Measurements from ENCODE around the gene SF3B4.

SF3B4 gene, protein sequence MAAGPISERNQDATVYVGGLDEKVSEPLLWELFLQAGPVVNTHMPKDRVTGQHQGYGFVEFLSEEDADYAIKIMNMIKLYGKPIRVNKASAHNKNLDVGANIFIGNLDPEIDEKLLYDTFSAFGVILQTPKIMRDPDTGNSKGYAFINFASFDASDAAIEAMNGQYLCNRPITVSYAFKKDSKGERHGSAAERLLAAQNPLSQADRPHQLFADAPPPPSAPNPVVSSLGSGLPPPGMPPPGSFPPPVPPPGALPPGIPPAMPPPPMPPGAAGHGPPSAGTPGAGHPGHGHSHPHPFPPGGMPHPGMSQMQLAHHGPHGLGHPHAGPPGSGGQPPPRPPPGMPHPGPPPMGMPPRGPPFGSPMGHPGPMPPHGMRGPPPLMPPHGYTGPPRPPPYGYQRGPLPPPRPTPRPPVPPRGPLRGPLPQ
- 18.5 to 35.0 (median 23.1) reads per million in 3 donors for total RNA-seq

DNA sequence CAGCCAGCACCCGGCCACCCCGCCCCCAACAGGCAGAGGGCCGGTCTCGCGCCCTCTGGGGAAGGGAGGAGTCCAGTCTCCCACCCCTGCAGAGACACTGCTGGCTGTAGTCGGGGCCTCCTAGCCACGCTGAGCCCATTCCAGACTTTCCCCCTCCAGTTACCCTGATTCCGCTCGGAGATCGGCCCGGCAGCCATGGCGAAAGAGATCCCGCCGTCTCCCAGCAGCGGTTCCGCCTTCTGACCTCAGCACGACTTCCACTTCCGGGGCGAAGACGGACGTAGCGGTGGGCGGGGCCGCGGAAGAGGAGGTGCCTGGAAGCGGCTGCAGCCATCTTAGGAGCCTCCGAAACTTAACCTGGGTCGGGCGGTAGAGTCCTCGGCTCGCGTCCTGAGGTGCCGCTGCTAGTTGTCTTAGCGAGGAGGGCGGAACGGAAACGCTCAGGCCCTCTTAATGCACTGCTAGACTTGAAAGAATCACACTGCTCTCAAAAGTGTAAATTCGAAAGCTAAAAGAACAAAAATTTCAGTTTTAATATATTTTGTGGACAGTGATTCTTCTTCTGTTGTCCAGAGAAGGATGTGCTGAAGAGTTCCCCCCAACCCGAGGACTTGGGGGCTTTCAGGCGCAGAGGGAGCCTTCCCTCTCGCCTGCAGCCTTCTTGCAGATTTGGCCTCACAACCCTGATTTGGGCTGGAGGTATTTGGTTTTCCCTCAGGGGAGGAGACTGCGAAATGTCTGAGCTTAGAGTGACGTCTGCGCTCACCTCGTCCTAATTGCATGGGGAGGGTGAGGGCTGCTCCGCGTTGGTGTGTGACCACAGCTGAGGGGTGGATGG lies at the start of gene SF3B4:
SF3B4 (minus strand) TSS at position 241 of the 838 bp plus-strand sequence; CDS start at position 197, 44 bp downstream.
- H3K4me1 ChIP-seq (ENCODE audit: control insufficient read depth, insufficient read depth, low read length, poor library complexity, severe bottlenecking) = peaks cover 15% of the 10 kb centered on the region
- H3K36me3 ChIP-seq (ENCODE audit: control insufficient read depth, insufficient read depth, low read length) = peaks cover 36% of the 10 kb centered on the region
- DNase-seq = peak; percentile 90 to 91 (median 91)

DNA sequence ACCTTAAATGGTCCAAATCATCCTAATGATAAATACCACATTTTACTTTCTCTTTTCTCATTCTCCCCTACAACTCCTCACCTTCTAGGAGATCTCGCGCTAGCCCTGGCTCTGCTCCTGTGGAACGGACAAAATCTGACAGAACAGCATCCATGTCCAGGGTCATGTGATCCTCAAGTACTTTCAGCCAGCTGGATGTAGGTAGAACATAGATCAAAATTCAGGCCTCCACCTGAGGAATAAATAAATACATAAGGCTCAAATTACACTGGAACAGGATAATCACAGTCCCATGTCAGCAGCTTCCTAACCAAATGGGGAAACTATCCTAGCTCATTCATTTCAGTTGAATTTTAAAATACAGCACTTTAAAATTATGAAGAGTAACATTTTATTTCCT lies 49.7 kb upstream of the SF3B4 start:
- Histone ChIP-seq H3K4me3 (ENCODE audit: insufficient read depth, low read depth, low read length, poor library complexity, severe bottlenecking) (no peak overlapping the region), H3K27me3 (replicated peaks; ENCODE audit: control insufficient read depth, insufficient read depth, low read length, poor library complexity, severe bottlenecking) (no peaks in the 10 kb centered on the region), H3K9me3 (ENCODE audit: control insufficient read depth, low read length) (no peaks in the 10 kb centered on the region), H3K36me3 (ENCODE audit: control insufficient read depth, insufficient read depth, low read length) (peaks cover 3% of the 10 kb centered on the region), H3K27ac (ENCODE audit: insufficient read depth, low read length, poor library complexity, severe bottlenecking) (no peak overlapping the region), H3K4me1 (ENCODE audit: control insufficient read depth, insufficient read depth, low read length, poor library complexity, severe bottlenecking) (no peaks in the 10 kb centered on the region)
- no peak for DNase-seq

More for the DNA sequence above, at the start of gene SF3B4:
- Histone ChIP-seq H3K27ac (ENCODE audit: insufficient read depth, low read length, poor library complexity, severe bottlenecking) (peak within 1 kb of the TSS; percentile 93), H3K4me3 (ENCODE audit: insufficient read depth, low read depth, low read length, poor library complexity, severe bottlenecking) (peak within 1 kb of the TSS; percentile 85), H3K27me3 (replicated peaks; ENCODE audit: control insufficient read depth, insufficient read depth, low read length, poor library complexity, severe bottlenecking) (no peaks in the 10 kb centered on the region), H3K9me3 (ENCODE audit: control insufficient read depth, low read length) (no peaks in the 10 kb centered on the region)

DNA sequence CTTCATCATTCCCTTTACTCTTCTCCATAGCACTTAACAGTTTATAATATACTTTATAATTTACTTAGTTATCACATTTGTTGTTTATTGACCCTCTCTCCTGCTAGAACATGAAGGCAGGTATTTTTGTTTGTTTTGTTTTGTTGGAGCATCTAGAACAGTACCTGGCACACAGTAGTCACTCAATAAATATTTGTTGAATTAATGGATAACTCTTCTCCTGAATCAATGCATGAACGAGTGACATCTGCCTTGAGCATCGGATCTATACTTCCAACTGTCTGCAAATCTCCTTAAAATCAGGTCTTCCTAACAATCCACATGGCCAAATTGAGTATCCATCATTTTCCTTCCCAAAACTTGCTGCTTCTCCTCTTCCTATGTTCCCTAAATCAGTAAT lies 44.9 kb upstream of the SF3B4 start:
- Histone ChIP-seq H3K9me3 (ENCODE audit: control insufficient read depth, low read length) (no peaks in the 10 kb centered on the region), H3K4me1 (ENCODE audit: control insufficient read depth, insufficient read depth, low read length, poor library complexity, severe bottlenecking) (no peaks in the 10 kb centered on the region), H3K27ac (ENCODE audit: insufficient read depth, low read length, poor library complexity, severe bottlenecking) (no peak overlapping the region), H3K36me3 (ENCODE audit: control insufficient read depth, insufficient read depth, low read length) (peaks cover 19% of the 10 kb centered on the region), H3K27me3 (replicated peaks; ENCODE audit: control insufficient read depth, insufficient read depth, low read length, poor library complexity, severe bottlenecking) (no peaks in the 10 kb centered on the region), H3K4me3 (ENCODE audit: insufficient read depth, low read depth, low read length, poor library complexity, severe bottlenecking) (no peak overlapping the region)
- DNase-seq = no peak

DNA sequence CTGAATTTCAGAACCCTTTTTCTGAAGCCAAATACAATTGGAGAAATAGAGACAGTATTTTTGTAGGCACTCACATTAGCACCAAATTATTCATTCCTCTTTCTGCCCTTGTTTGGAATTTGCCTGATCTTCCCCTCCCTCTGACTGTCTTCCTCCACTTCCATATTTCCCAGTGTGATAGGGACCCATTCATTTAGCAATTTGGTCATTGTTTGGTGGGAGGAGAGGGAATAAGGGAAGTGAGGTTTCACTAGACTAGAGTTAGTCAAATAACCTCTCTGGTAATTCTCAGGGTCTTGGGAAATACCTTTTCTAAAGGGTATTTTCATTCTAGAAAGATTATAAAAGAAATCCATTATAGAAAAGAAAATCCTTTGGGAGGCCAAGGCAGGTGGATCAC lies 40.0 kb upstream of the SF3B4 start:
- Histone ChIP-seq H3K27ac (ENCODE audit: insufficient read depth, low read length, poor library complexity, severe bottlenecking) (no peak overlapping the region), H3K27me3 (replicated peaks; ENCODE audit: control insufficient read depth, insufficient read depth, low read length, poor library complexity, severe bottlenecking) (no peaks in the 10 kb centered on the region), H3K36me3 (ENCODE audit: control insufficient read depth, insufficient read depth, low read length) (peaks cover 29% of the 10 kb centered on the region), H3K9me3 (ENCODE audit: control insufficient read depth, low read length) (no peaks in the 10 kb centered on the region), H3K4me3 (ENCODE audit: insufficient read depth, low read depth, low read length, poor library complexity, severe bottlenecking) (no peak overlapping the region), H3K4me1 (ENCODE audit: control insufficient read depth, insufficient read depth, low read length, poor library complexity, severe bottlenecking) (no peaks in the 10 kb centered on the region)
- DNase-seq = no peak

DNA sequence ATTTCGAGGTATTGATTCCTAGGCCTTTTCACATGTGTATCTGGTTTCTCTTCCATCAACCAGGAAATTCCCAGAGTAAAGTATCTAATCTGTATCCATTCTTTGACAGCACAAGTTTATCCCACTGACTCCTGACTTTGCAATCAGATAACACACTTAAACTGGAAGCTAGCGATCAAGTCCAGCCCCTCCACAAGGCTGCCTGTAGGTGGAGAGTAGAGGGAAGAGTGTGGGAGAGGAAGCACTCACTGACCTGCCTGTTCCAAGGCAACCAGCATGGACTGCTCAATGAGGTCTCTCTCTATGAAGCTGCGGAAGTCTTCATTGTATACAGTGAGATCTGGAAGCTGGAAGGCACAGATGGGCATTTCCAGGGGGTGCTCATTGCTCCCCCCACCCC lies 39.4 kb upstream of the SF3B4 start:
- Histone ChIP-seq H3K27me3 (replicated peaks; ENCODE audit: control insufficient read depth, insufficient read depth, low read length, poor library complexity, severe bottlenecking) (no peaks in the 10 kb centered on the region), H3K9me3 (ENCODE audit: control insufficient read depth, low read length) (no peaks in the 10 kb centered on the region), H3K36me3 (ENCODE audit: control insufficient read depth, insufficient read depth, low read length) (peaks cover 28% of the 10 kb centered on the region), H3K4me3 (ENCODE audit: insufficient read depth, low read depth, low read length, poor library complexity, severe bottlenecking) (no peak overlapping the region), H3K27ac (ENCODE audit: insufficient read depth, low read length, poor library complexity, severe bottlenecking) (no peak overlapping the region), H3K4me1 (ENCODE audit: control insufficient read depth, insufficient read depth, low read length, poor library complexity, severe bottlenecking) (no peaks in the 10 kb centered on the region)
- DNase-seq = no peak

DNA sequence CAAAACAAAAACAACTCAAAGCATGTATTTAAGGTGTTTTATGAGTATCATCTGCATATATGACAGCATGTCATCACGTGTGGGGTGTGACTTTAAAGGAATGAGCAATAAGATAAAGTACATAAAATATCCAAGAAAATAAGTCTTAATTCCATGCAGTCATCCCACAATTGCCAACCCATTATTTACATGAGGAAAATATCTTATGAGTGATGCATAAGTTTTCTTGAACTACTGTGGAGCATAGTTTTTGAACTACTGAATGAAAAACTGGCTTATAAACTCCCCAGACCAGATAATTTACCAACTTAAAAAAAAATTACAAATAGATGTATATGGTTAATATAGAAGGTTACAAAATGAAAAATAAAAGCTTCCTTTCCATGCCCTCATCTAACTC lies 38.8 kb upstream of the SF3B4 start:
- H3K4me1 ChIP-seq (ENCODE audit: control insufficient read depth, insufficient read depth, low read length, poor library complexity, severe bottlenecking) = no peaks in the 10 kb centered on the region
- DNase-seq = no peak
- H3K4me3 ChIP-seq (ENCODE audit: insufficient read depth, low read depth, low read length, poor library complexity, severe bottlenecking) = no peak overlapping the region
- H3K9me3 ChIP-seq (ENCODE audit: control insufficient read depth, low read length) = no peaks in the 10 kb centered on the region
- no peaks in the 10 kb centered on the region for H3K27me3 ChIP-seq (replicated peaks; ENCODE audit: control insufficient read depth, insufficient read depth, low read length, poor library complexity, severe bottlenecking)
- H3K36me3 ChIP-seq (ENCODE audit: control insufficient read depth, insufficient read depth, low read length) = peaks cover 22% of the 10 kb centered on the region
- no peak overlapping the region for H3K27ac ChIP-seq (ENCODE audit: insufficient read depth, low read length, poor library complexity, severe bottlenecking)

DNA sequence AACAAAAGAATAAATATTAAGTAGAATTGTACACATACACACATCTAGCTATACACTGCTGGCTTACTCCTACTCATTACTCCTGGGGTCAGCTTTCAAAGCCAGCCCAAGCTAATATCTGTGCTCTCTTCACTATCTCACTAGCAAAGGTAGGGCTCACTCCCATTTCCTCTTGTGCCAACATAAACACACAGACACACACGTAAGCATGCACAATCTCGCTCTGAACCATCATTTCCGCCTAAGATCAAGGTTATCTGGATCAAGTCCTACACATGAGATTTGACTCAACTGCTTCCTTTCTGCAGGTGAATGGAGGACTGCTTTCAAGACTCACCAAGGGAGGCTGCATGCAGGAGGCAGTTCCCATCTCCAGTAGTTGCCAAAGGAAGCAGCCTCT lies 37.8 kb upstream of the SF3B4 start:
- H3K4me1 ChIP-seq (ENCODE audit: control insufficient read depth, insufficient read depth, low read length, poor library complexity, severe bottlenecking) = no peaks in the 10 kb centered on the region
- no peak overlapping the region for H3K27ac ChIP-seq (ENCODE audit: insufficient read depth, low read length, poor library complexity, severe bottlenecking)
- no peaks in the 10 kb centered on the region for H3K27me3 ChIP-seq (replicated peaks; ENCODE audit: control insufficient read depth, insufficient read depth, low read length, poor library complexity, severe bottlenecking)
- no peak for DNase-seq
- peaks cover 13% of the 10 kb centered on the region for H3K36me3 ChIP-seq (ENCODE audit: control insufficient read depth, insufficient read depth, low read length)
- no peaks in the 10 kb centered on the region for H3K9me3 ChIP-seq (ENCODE audit: control insufficient read depth, low read length)
- H3K4me3 ChIP-seq (ENCODE audit: insufficient read depth, low read depth, low read length, poor library complexity, severe bottlenecking) = no peak overlapping the region

DNA sequence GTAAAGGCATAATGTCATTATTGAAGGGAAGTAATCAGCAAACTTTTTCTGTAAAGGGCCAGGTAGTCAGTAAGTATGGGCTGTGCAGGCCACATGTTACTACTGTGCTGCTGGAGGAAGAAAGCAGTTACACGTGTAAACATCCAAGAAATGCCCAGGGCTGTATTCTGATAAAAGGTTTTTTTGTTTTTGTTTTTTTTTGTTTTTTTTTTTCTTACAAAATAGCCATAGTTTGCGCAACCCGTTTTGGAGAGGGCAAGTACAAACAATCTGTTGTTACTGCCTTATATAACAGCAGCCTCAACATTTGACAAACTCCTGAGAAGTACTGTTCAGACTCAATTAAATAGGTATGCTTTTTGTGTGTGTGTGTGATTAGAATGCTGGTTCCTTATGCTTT lies 35.8 kb upstream of the SF3B4 start:
- Histone ChIP-seq H3K36me3 (ENCODE audit: control insufficient read depth, insufficient read depth, low read length) (peaks cover 13% of the 10 kb centered on the region), H3K9me3 (ENCODE audit: control insufficient read depth, low read length) (no peaks in the 10 kb centered on the region), H3K4me1 (ENCODE audit: control insufficient read depth, insufficient read depth, low read length, poor library complexity, severe bottlenecking) (no peaks in the 10 kb centered on the region), H3K4me3 (ENCODE audit: insufficient read depth, low read depth, low read length, poor library complexity, severe bottlenecking) (no peak overlapping the region), H3K27ac (ENCODE audit: insufficient read depth, low read length, poor library complexity, severe bottlenecking) (no peak overlapping the region), H3K27me3 (replicated peaks; ENCODE audit: control insufficient read depth, insufficient read depth, low read length, poor library complexity, severe bottlenecking) (no peaks in the 10 kb centered on the region)
- no peak for DNase-seq

DNA sequence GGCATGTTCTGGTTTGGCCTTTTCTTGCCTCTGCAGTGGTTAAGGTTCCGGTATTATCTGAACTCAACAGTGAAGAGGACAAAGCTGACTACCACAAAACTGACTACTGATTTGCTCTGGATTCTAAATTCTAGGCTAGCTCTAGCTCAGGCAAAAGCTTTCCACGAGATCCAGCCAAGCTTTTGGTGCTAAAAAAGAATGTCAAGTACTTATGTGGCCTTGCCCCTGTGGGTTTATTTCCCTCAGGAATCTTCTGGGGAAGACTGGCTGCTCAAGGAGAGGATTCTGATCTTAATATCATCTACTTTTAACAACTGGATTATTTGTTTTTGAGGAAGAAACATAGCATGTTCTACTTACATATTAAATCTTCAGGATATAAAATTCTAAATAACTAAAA lies 35.1 kb upstream of the SF3B4 start:
- DNase-seq = no peak
- H3K36me3 ChIP-seq (ENCODE audit: control insufficient read depth, insufficient read depth, low read length) = peaks cover 13% of the 10 kb centered on the region
- no peak overlapping the region for H3K4me3 ChIP-seq (ENCODE audit: insufficient read depth, low read depth, low read length, poor library complexity, severe bottlenecking)
- no peak overlapping the region for H3K27ac ChIP-seq (ENCODE audit: insufficient read depth, low read length, poor library complexity, severe bottlenecking)
- no peaks in the 10 kb centered on the region for H3K27me3 ChIP-seq (replicated peaks; ENCODE audit: control insufficient read depth, insufficient read depth, low read length, poor library complexity, severe bottlenecking)
- no peaks in the 10 kb centered on the region for H3K4me1 ChIP-seq (ENCODE audit: control insufficient read depth, insufficient read depth, low read length, poor library complexity, severe bottlenecking)
- no peaks in the 10 kb centered on the region for H3K9me3 ChIP-seq (ENCODE audit: control insufficient read depth, low read length)
